Islet precursor cell (in vitro differentiated cells): ENCODE results near the gene ZNF800.
A peak's percentile ranks its signal among the peaks of the same experiment; 100 is the strongest.
"Not testable (repeated sequence)": the region's sequence is repeated elsewhere in the genome, so short reads cannot be mapped to it uniquely, and the experiment has no call there.

Source experiments
- DNase-seq: peaks from one replicate; pipeline ENCODE4 v3.0.0-alpha.2; 2018

The ZNF800 gene

DNA sequence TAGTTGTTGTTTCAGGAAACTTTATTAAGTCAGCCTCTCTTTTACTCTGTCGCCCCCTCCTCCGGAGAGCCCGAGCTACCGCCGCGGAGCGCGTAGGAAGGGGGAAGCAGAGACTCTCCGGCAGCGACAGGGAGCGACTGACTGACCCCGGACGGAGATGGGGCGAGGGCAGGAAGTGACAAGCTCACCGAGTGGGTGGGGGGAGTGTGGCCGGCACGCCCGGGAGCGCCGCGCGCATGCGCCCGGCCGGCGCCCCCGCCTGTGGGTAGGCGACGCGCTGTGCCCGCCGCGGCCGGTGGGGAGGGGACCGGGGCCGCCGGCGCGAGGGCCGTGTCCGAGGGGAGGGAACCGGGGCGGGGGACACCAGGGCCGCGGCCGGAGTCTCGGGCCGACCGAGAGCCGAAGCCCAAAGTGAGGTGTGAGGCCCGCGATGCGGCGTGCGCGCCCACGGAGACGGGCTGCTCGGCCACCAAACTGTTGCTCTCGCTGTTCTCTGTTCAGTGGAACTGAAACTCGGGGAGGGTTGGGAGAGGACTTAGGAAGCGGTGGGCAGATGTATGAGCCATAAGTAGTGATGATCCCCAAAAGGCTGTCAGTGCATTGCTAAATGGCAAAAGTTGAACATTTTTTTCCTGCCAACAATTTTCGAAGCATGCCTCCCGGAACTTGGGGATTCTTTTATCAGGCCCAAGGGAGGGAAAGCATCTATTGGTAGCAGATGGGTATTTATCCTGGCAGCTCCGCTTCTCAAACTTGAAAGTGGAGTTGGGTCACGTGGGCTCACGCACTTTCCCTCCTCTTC is at the start of gene ZNF800:
ZNF800 (minus strand) TSS at position 143 of the 802 bp plus-strand sequence. CDS start 1,151 bp downstream, outside the sequence.
- peak; percentile 93 for DNase-seq

DNA sequence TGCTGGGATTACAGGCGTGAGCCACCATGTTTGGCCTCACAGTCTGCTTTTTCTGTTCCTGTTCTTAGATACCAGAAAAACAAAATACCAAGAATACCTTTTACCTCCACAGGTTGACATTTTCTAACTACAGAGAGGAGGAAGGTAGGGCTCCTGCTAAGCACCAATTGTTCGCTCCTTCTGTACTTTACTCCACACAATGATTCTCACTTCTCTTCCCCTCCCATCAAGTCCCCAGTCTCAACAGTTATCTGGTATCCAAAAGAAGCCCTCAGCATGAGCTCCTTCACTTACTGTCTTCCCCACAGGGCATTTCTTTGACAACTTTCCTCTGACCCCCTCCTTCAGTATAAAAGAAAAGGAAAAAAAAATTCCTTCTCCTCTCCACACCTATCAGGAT is 47.7 kb upstream of the ZNF800 start:
- DNase-seq, result no peak

GRCh38 chr7:127438836-127439235 is 46.3 kb upstream of the ZNF800 start:
- DNase-seq, result no peak

GRCh38 chr7:127437837-127438236 is 45.3 kb upstream of the ZNF800 start:
- no peak for DNase-seq

- no peak for DNase-seq
Observed at GRCh38 chr7:127437241-127437640, 44.7 kb upstream of the ZNF800 start.

DNA sequence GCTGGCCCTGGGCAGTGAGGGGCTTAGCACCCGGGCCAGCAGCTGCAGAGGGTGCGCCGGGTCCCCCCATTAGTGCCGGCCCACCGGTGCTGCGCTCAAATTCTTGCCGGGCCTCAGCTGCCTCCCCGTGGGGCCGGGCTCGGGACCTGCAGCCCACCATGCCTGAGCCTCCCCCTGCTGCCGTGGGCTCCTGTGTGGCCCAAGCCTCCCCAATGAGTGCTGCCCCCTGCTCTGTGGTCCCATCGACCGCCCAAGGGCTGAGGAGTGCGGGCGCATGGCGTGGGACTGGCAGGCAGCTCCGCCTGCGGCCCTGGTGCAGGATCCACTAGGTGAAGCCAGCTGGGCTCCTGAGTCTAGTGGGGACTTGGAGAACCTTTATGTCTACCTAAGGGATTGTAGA is 36.8 kb upstream of the ZNF800 start:
- DNase-seq, result not testable (repeated sequence)

- no peak for DNase-seq
Observed at GRCh38 chr7:127419196-127419595, 26.7 kb upstream of the ZNF800 start.

GRCh38 chr7:127418459-127418858 is 26.0 kb upstream of the ZNF800 start:
- DNase-seq, result no peak

GRCh38 chr7:127417346-127417745 is 24.8 kb upstream of the ZNF800 start:
- DNase-seq, result no peak

DNA sequence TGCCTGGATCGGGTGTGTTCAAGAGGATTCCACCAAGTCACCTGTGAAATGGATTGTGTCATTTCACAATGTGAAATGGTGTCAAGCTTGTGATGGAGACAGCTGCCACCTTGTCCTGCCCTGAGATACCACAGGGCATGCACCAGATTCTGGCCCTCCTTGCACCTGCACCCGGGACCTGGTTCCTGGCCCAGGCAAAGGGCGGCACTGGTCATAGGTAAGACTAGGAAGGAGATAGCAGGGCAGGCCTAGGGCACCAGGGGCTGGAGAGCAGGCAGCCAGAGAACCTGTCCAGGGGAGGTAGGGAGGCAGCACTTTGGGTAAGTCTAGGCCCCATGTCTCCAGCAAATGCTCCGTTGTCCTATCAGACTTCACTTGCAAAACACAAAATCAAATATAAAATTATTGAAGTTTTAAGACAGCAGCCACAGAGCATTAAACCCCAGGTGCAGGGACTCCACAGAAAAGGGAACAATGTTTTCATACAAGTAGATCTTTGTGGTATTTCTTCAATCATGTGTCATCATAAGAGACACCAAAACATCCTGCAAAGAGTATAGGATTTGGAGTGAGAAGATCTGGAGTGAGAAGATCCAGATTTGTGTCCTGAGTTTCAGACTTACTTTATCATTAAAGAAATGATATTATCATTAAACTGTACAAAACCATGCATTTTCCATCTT is 22.7 kb upstream of the ZNF800 start:
- no peak for DNase-seq

DNA sequence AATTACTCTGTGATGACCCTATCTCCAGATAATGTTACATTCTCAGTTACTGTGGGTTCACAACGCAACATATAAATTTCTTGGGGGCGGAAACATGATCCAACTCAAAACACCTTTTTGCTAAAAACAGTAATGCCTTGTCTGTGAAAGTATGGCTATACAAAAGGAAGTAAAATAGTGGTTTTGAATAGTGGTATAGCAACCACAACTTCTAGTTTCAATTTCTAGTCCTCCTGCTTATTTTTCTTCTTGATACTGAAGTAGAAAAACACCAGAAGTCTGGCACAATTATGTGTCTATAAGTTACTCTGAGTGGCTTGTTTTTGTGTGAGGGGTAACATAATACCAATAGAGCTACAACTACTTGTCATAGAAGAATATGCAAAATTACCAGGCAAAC is 21.5 kb upstream of the ZNF800 start:
- no peak for DNase-seq

GRCh38 chr7:127413326-127413725 is 20.8 kb upstream of the ZNF800 start:
- DNase-seq, result no peak

DNA sequence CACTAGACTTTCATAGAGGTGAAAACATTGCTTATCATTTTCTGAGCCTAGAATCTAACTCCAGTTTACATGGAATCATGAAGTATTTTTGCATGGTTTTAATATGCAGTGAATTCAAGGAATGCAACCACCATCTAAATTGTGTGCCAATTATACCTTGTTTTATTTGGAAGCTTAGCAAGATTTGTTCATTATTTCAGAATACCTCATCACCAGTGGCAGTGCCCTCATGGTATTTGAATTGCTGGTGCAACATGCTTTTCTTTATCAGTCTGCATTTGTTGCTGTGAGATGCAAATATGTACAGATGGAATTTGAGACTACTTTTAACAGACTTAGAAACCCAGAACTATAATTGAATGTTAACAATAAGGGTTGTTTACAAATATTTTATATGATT is 18.7 kb upstream of the ZNF800 start:
- DNase-seq, result no peak

GRCh38 chr7:127409629-127410028 is 17.1 kb upstream of the ZNF800 start:
- no peak for DNase-seq

- DNase-seq, result no peak
Observed at GRCh38 chr7:127404286-127405072, 12.0 kb upstream of the ZNF800 start.

DNA sequence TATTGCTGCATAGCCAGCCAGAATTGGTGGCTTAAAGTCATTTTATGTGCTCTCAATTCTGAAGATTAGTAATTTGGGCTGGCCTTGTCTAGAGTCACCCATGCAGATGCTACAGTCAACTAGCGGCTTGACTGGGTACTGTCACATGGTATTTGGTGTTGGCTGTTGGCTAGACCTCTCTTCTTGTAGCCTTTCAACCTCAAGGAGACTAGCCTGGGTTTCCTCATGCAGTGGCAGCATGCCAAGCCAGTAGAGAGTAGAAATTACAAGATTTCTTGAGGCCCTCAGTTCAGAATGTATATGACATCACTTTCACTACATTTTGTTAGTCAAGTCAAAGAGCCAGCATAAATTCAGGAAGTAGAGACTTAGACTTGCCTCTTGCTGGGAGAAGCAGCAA is 3.7 kb upstream of the ZNF800 start:
- DNase-seq, result no peak

DNA sequence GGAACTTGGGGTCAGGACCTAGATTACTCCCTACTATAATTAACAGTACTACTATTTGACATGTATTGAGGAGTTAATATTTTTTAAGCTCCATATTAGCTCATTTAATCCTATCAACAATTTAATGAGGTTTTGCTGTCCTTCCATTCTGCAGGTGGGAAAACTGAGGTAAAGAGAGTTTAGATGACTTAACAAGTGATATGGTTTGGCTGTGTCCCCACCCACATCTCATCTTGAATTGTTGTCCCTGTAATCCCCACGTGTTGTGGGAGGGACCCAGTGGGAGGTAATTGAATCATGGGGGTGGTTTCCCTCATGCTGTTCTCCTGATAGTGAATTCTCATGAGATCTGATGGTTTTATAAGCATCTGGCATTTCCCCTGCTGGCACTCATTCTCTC is 2.6 kb upstream of the ZNF800 start:
- not testable (repeated sequence) for DNase-seq

DNA sequence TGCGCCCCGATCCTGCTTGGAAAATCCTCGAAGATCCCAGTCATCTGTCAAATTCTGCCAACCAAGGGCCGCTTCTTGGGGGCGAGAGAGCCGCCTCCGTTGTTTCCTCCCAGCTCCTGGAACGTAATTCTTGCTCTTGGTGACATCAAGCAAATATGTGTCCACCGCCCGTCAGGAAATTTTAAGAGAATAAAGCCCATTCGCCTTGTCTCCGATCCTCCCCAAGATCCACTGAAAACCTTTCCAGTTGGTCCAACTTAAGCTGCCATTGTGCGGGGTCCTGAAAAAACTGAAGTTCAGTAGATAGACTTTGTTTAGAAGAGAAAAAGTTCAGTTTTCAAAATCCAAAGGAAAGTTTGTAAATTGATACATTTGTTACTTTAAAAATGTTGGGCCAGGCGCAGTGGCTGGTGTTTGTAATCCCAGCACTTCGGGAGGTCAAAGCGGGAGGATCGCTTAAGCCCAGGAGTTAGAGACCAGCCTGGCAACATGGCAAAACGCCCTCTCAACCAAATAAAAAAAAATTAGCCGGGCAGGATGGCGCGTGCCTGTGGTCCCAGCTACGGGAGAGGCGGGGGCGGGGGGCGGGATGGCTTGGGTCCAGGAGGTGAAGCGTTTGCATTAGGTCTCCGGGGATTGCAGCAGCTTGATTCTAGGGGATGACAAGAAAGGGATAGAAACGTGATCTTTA is 1.0 kb upstream of the ZNF800 start:
- DNase-seq, result no peak

DNA sequence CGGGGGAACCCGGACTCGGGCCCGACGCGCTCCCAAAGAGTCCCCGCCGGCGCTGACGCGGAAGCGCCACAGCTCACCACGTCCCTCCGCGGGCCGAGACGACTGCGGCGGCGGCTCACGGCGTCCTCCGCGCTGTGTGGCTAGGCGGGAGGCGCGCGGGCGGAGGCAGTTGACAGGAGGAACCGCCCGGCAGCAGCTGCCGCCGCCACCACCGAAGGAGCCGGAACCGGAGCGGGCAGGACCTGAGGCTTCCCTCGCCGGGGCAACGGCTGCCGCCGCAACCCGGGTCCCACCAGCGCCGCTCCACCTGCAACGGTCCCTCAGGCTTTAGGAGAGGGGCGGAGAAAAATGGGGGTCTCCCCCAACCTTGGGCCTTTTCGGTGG is 334 bp downstream of the ZNF800 start:
- DNase-seq, result peak; percentile 70

GRCh38 chr7:127391591-127392181 is 822 bp downstream of the ZNF800 start:
- no peak for DNase-seq

DNA sequence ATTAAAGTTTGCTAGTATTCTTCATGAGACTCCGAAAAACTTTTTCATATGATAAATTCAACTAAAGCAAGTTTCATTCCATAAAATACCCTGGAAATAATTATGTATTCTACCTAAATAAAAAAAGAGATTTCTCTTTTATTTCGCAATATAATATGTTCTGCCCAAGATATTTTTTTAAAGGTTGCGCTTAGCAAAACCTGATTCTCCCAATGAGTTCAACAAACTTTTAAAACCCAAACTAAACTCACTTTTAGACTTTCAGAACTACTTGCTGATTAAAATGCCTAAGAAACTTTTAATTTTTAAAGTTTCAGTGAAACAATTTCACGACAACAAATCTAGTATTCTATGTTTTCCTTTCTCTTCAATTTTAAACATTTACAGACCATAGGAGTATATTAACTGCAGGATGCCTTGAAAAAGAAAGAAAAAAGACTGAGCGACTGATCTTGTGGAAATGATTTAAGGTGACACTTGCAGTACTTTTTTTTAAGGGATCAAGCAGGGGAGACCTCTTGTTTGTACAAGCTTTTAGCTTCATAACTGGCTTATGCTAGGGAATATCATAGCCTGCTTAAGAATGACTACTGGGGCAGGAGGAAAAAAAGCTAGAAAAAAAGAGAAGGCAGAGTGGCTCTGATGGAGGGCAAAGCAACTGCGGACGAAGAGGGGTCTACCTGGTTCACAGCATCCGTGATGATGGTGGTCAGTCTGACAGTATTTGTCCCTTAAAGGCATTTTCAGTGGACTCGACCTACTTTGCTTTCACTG is 1.5 kb downstream of the ZNF800 start:
- no peak for DNase-seq
